GM12864 (cell line): Measurements from ENCODE around the gene CLMN.

ENCODE experiments used
- DNase-seq: peaks from one replicate; pipeline ENCODE4 v3.0.0-alpha.2; 2011; ENCODE audit warnings: low read depth
- H3K4me3 ChIP-seq: 2 replicates; pipeline ENCODE4 v1.5.1; 2011; ENCODE audit warnings: mild to moderate bottlenecking, low read depth, low read length, control low read depth
- TF ChIP-seq, protein P1 (sequence below): IDR thresholded peaks from 2 replicates; pipeline ENCODE4 v1.5.1; 2011; ENCODE audit warnings: low read depth, mild to moderate bottlenecking, moderate library complexity, low read length, control low read depth, inconsistent platforms; ENCODE audit errors: missing control alignments

CLMN gene

DNA sequence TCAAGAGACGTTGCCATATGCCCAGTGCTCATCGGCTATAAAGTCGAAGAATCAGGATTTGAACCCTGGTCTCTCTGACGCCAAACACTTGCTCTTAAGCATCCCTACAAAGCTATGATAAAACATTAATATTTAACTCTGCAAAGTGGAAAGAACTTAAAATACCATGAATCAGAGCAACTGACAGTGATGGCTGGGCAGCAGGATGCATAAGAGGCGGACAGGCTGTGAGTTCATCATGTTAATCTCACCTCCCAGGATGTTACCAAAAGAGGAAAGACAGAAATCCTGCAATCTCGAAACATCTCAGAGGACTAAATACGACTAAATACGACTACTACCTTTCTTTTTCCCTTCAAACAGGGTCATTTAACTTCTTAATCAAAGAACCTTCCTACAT, 168.1 kb downstream of the CLMN start:
- TF ChIP-seq, protein P1, sequence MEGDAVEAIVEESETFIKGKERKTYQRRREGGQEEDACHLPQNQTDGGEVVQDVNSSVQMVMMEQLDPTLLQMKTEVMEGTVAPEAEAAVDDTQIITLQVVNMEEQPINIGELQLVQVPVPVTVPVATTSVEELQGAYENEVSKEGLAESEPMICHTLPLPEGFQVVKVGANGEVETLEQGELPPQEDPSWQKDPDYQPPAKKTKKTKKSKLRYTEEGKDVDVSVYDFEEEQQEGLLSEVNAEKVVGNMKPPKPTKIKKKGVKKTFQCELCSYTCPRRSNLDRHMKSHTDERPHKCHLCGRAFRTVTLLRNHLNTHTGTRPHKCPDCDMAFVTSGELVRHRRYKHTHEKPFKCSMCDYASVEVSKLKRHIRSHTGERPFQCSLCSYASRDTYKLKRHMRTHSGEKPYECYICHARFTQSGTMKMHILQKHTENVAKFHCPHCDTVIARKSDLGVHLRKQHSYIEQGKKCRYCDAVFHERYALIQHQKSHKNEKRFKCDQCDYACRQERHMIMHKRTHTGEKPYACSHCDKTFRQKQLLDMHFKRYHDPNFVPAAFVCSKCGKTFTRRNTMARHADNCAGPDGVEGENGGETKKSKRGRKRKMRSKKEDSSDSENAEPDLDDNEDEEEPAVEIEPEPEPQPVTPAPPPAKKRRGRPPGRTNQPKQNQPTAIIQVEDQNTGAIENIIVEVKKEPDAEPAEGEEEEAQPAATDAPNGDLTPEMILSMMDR = no peak
- no peak overlapping the region for H3K4me3 ChIP-seq
- DNase-seq = no peak

DNA sequence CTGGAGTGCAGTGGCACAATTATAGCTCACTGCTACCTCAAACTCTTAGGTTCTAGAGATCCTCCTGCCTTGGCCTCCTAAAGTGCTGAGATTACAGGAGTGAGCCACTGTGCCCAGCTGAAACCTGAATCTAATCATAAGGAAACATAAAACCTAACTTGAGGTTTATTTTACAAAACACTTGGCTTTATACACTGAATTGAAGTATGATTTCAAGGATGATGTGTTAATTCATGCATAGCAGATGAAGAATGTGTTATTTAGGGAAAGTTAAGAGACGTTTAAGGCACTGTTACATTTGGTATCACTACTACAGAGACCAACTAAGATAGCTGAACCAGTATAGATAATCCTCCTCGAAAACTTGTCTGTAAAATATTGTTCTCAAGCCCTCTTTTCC, 168.8 kb downstream of the CLMN start:
- TF ChIP-seq, protein P1 = no peak
- no peak for DNase-seq
- no peak overlapping the region for H3K4me3 ChIP-seq

DNA sequence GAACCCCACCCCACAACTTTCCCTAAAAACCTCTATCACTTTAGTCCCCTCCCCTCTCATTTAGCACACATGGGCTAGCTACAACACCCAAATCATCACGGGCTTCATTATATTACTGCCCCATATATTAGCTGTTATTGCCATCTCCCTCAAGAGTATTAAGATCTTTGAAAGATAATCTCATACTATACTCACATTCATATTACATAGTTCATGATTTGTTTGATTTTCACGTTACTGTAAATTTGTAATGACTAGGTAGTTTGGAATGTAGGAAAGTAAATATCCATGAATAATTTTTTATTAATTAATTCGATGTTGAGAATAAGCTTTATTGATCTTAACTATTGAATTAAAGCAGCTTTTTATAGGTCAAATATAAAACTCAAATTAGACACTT, 170.3 kb downstream of the CLMN start:
- H3K4me3 ChIP-seq = no peak overlapping the region
- no peak for DNase-seq
- TF ChIP-seq, protein P1 = no peak

DNA sequence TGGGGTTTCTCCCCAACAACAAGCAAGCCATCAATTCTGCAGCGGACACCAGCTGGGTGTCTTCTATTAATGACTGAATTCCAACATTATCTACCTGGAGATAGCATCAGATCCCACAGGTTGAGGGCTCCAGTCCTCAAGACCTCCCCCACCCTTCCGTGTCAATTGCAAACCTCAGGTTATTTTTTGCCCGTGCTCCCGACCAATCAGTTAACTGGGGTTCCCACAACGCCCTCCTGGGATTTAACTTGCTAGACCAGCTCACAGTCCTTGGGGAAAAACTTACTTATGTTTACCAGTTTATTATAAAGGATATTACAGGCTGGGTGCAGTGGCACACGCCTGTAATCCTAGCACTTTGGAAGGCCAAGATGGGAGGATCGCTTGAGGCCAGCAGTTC, 172.1 kb downstream of the CLMN start:
- DNase-seq = no peak
- no peak overlapping the region for H3K4me3 ChIP-seq
- TF ChIP-seq, protein P1 = no peak

DNA sequence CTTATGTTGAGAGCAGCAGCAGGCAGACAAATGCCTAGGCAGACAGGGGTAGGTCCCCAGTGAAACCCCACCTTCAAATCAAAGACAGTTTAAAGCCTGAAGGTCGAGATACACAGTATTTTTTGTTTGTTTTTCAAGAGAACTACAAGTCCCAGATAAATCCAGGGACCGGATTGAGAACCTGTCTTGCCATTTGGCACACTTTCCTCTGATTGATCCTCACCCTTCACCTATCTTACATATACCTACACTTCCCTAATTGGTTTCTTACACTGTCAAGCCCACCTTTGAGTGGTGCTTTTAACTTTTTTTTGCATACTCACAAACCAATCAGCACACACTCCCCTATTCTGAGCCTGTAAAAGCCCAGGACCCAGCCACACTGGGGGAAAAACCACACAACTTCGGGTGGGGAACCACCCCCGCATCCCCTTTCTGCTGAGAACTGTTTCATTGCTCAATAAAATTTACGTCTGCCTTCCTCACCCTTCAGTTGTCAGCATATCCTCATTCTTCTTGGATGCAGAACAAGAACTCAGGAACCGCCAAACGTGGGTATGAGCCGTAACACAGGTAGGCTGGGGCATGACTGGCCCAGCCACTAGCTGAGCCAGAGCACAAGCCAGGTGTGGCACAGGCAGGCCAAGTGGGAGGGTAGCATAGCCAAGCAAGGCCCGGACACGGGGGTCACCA, 173.5 kb downstream of the CLMN start:
- no peak overlapping the region for H3K4me3 ChIP-seq
- TF ChIP-seq, protein P1 = no peak
- no peak for DNase-seq

DNA sequence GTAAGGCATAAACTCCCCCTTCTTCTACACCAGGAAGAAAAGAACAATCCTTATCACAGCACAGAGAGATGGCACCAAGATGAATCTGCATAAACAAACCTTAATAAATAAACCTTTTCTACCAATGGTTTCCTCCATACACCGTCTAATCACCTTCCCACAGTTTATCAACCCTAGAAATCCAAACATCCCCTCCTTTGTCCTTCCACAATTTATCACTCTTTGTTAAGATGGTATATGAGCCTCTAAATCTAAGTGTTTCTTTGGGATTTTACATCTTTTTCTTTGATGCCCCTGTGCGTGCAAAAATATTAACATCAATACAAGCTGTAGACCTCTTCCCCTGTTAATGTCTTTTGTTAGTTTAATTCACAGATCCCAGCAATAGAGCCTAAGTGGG, 174.9 kb downstream of the CLMN start:
- TF ChIP-seq, protein P1 = no peak
- DNase-seq = no peak
- no peak overlapping the region for H3K4me3 ChIP-seq
